H1 (cell line): ENCODE measurements around the gene KRT37.

Source experiments
- CBX5 ChIP-seq: fragments of 300-800, 300-1000 bp; sonication (generic); IDR thresholded peaks from 2 replicates; pipeline ENCODE4 v1.7.1; 2016; ENCODE audit warnings: antibody characterized with exemption, low read length, low read depth
- EZH2 ChIP-seq: fragments of 200-600 bp; sonication (generic); IDR thresholded peaks from 2 replicates; pipeline ENCODE4 v1.7.1; 2012; ENCODE audit warnings: low read depth, mild to moderate bottlenecking, moderate library complexity, low read length, inconsistent platforms; ENCODE audit not compliant: severe bottlenecking
- RBBP5 ChIP-seq: IDR thresholded peaks from 2 replicates; pipeline ENCODE4 v1.7.1; 2012; ENCODE audit warnings: low read depth, mild to moderate bottlenecking, inconsistent platforms, low read length, moderate library complexity, borderline replicate concordance
- SP2 ChIP-seq: IDR thresholded peaks from 2 replicates; pipeline ENCODE4 v1.6.1; 2012; ENCODE audit warnings: mild to moderate bottlenecking, low read length, inconsistent platforms
- TAF7 ChIP-seq: optimal IDR thresholded peaks from 2 replicates; pipeline ENCODE3; 2011; ENCODE audit warnings: low read depth, mild to moderate bottlenecking, inconsistent platforms, low read length, moderate library complexity, borderline replicate concordance
- TBP ChIP-seq: IDR thresholded peaks from 2 replicates; pipeline ENCODE4 v1.6.1; 2011; ENCODE audit warnings: low read depth, low read length, improper control_type of control experiment
- TF ChIP-seq, protein P1 (sequence below), 3 experiments: IDR thresholded peaks; 1 replicate in 2 of 3; 2 replicates in 1 of 3; pipeline versions ENCODE4 v1.5.1 to v1.6.1; 2011; ENCODE audit warnings: low read length in 3 of 3, mild to moderate bottlenecking in 3 of 3, inconsistent platforms in 2 of 3, low read depth in 1 of 3, moderate library complexity in 1 of 3; ENCODE audit not compliant: insufficient read depth in 1 of 3; ENCODE audit errors: control extremely low read depth in 1 of 3

DNA sequence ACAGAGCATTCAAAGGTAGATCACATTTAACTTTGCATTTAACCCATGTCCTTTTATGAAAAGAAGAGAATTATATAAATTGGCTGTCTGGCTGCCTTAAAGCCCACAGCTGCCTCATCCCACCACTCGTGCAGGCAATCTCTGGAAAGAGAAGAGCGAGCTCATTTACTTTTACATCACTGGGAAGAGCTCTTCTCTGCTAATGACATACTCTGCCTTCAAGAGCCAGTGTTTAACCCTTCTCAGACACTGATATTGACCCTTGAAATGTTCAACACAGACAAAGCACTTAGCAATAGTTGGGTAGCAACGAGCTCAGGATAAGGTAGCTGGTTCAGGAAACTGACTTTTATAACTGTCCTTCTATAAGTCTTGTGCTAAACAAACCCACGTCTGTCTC lies 9.6 kb upstream of the KRT37 start:
- TF ChIP-seq TBP = no peak
- TF ChIP-seq RBBP5 = no peak
- TF ChIP-seq SP2 = no peak
- TF ChIP-seq CBX5 = no peak
- no peak for TF ChIP-seq EZH2
- TF ChIP-seq, protein P1, sequence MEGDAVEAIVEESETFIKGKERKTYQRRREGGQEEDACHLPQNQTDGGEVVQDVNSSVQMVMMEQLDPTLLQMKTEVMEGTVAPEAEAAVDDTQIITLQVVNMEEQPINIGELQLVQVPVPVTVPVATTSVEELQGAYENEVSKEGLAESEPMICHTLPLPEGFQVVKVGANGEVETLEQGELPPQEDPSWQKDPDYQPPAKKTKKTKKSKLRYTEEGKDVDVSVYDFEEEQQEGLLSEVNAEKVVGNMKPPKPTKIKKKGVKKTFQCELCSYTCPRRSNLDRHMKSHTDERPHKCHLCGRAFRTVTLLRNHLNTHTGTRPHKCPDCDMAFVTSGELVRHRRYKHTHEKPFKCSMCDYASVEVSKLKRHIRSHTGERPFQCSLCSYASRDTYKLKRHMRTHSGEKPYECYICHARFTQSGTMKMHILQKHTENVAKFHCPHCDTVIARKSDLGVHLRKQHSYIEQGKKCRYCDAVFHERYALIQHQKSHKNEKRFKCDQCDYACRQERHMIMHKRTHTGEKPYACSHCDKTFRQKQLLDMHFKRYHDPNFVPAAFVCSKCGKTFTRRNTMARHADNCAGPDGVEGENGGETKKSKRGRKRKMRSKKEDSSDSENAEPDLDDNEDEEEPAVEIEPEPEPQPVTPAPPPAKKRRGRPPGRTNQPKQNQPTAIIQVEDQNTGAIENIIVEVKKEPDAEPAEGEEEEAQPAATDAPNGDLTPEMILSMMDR (IDR thresholded peaks at IDR 0.05; ENCODE audit: control extremely low read depth in 1 of 3, insufficient read depth in 1 of 3, low read depth in 1 of 3, low read length in 3 of 3) = no peak
- TF ChIP-seq TAF7 = no peak
